ENCODE measurements around the gene AREL1. TPM values are rescaled to one million over a fixed set of nuclear protein-coding genes. Genes with fewer than 3 reads are reported as not detected.
A peak's percentile ranks its signal among the peaks of the same experiment; 100 is the strongest.

The AREL1 gene
- total RNA-seq, 4 donors from 2014 or later: 33.8 to 95.6 (median 65.1) TPM

DNA sequence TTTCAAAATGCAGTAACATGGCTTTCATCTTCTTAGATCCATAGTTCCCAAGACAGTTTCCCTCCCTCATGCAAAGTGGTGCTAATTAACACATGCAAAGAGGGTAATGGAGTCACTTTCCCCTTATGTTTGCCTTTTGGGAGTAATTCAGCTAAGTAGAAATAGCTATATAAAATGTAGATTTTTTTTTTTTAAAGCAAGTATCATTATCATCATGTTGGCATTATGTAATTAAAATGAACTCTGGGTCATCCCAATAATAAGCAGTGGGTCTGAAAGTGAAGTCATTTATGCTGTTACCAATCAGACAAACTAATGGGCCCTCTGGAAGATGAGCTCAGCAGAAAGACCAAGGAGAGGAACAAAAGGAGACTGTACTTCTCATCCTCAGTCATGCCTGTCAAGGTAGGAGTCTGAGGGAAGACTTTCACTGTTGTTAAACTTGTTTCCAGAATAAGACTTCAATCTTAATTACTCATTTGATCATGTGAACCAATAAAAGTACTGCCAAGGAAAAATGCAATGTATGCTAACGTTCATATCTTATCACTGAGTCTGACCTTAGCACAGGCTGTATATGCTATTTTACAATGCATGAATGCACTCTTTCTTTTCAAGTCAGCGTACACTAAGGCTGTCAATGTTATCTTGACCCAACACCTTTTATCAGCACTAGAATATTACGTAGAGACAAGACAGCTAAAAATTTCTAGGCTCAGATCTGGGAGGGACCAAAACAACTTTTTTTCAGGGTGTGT is 26.8 kb downstream of the AREL1 start:
- H3K9me3 ChIP-seq: no peaks in the 10 kb centered on the region
- peak overlapping the region in 1 of 4 donors; percentile 50 for H3K27ac ChIP-seq
- H3K4me1 ChIP-seq: peaks cover 0 to 7% (median 3%) of the 10 kb centered on the region in 4 donors
- no peak overlapping the region for H3K4me3 ChIP-seq
- peaks cover 0 to 66% (median 5%) of the 10 kb centered on the region in 3 donors for H3K36me3 ChIP-seq
- TF ChIP-seq, protein P1, sequence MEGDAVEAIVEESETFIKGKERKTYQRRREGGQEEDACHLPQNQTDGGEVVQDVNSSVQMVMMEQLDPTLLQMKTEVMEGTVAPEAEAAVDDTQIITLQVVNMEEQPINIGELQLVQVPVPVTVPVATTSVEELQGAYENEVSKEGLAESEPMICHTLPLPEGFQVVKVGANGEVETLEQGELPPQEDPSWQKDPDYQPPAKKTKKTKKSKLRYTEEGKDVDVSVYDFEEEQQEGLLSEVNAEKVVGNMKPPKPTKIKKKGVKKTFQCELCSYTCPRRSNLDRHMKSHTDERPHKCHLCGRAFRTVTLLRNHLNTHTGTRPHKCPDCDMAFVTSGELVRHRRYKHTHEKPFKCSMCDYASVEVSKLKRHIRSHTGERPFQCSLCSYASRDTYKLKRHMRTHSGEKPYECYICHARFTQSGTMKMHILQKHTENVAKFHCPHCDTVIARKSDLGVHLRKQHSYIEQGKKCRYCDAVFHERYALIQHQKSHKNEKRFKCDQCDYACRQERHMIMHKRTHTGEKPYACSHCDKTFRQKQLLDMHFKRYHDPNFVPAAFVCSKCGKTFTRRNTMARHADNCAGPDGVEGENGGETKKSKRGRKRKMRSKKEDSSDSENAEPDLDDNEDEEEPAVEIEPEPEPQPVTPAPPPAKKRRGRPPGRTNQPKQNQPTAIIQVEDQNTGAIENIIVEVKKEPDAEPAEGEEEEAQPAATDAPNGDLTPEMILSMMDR (IDR thresholded peaks at IDR 0.05): peak in 1 of 6 experiments; percentile 10
- no peak for TF ChIP-seq POLR2A (IDR thresholded peaks at IDR 0.05)
- no peaks in the 10 kb centered on the region for H3K27me3 ChIP-seq
- DNase-seq: no peak

GRCh38 chr14:74685056-74685455 is 27.8 kb downstream of the AREL1 start:
- no peak overlapping the region for H3K27ac ChIP-seq
- no peak for DNase-seq
- peaks cover 0 to 7% (median 3%) of the 10 kb centered on the region in 4 donors for H3K4me1 ChIP-seq
- peaks cover 0 to 62% (median 5%) of the 10 kb centered on the region in 3 donors for H3K36me3 ChIP-seq
- TF ChIP-seq, protein P1 (IDR thresholded peaks at IDR 0.05): no peak
- no peak for TF ChIP-seq POLR2A (IDR thresholded peaks at IDR 0.05)
- no peaks in the 10 kb centered on the region for H3K27me3 ChIP-seq
- no peaks in the 10 kb centered on the region for H3K9me3 ChIP-seq
- no peak overlapping the region for H3K4me3 ChIP-seq

DNA sequence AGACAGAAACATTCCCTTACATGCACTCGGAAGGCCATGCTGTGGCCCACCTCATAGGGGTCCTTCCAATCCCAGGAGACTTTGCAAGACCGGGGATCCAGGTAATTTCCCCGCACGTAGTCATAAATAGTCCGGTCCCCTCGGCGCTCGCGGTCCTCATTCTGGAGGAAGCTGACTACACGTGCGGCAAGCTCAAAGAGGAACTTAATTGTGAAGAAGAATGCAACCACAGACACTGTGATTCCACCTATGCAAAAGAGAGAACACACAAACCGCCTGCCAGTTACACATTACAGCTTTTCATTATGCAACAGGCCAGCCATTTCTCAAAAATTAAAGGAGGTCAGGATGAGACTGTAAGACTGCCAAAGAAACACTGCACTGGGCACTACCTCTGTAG is 28.4 kb downstream of the AREL1 start:
- DNase-seq: peak in 2 of 3 donors; percentile 51
- Histone ChIP-seq H3K27ac (no peak overlapping the region), H3K27me3 (no peaks in the 10 kb centered on the region), H3K36me3 (peaks cover 0 to 59% (median 5%) of the 10 kb centered on the region in 3 donors), H3K4me1 (peaks cover 0 to 7% (median 3%) of the 10 kb centered on the region in 4 donors), H3K4me3 (no peak overlapping the region), H3K9me3 (no peaks in the 10 kb centered on the region)
- TF ChIP-seq POLR2A (IDR thresholded peaks at IDR 0.05): no peak
- TF ChIP-seq, protein P1 (IDR thresholded peaks at IDR 0.05): no peak

DNA sequence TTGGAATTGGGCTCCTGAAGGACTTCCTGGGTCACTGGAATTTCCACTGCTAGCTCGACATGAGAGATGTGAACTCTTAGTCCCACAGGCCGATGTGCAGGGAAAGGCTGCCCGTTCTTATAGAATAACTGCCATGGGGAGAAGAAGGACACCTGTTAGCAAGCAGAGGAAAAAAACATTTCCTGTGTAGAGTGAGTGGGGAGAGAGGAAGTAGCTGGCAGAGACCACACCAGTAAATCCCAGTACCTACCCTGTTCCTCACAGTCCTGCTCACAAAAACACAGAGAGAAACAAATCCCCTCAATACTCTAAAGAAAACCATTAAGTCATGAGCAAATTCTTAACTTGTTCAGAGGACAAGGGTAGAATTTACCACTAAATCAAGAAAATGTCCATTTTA is 29.5 kb downstream of the AREL1 start:
- H3K4me3 ChIP-seq: no peak overlapping the region
- H3K36me3 ChIP-seq: peaks cover 0 to 56% (median 5%) of the 10 kb centered on the region in 3 donors
- no peaks in the 10 kb centered on the region for H3K27me3 ChIP-seq
- peaks cover 0 to 7% (median 3%) of the 10 kb centered on the region in 4 donors for H3K4me1 ChIP-seq
- TF ChIP-seq, protein P1 (IDR thresholded peaks at IDR 0.05): no peak
- no peak for TF ChIP-seq POLR2A (IDR thresholded peaks at IDR 0.05)
- H3K9me3 ChIP-seq: no peaks in the 10 kb centered on the region
- no peak overlapping the region for H3K27ac ChIP-seq
- DNase-seq: no peak

- H3K4me3 ChIP-seq: no peak overlapping the region
- peaks cover 0 to 7% (median 3%) of the 10 kb centered on the region in 4 donors for H3K4me1 ChIP-seq
- peaks cover 0 to 56% (median 5%) of the 10 kb centered on the region in 3 donors for H3K36me3 ChIP-seq
- TF ChIP-seq, protein P1 (IDR thresholded peaks at IDR 0.05): no peak
- no peak for TF ChIP-seq POLR2A (IDR thresholded peaks at IDR 0.05)
- no peak for DNase-seq
- H3K9me3 ChIP-seq: no peaks in the 10 kb centered on the region
- no peaks in the 10 kb centered on the region for H3K27me3 ChIP-seq
- H3K27ac ChIP-seq: no peak overlapping the region
Measured at GRCh38 chr14:74682169-74682952, 30.5 kb downstream of the AREL1 start.

All from Peyer's patch (tissue), 4 donors.